Stimulated activated CD8-positive, alpha-beta memory T cell treated with anti-CD3 and anti-CD28 coated beads, Interleukin-4, amount 100 ng/mL, for 24 hours (primary cell): ENCODE measurements around the gene ARHGAP25.
"Not testable (repeated sequence)": the region's sequence is repeated elsewhere in the genome, so short reads cannot be mapped to it uniquely, and the experiment has no call there.

ENCODE experiments used
- DNase-seq: peaks from one replicate; pipeline ENCODE4 v3.0.0-alpha.2; 2020; ENCODE audit warnings: low read depth

Gene ARHGAP25

DNA sequence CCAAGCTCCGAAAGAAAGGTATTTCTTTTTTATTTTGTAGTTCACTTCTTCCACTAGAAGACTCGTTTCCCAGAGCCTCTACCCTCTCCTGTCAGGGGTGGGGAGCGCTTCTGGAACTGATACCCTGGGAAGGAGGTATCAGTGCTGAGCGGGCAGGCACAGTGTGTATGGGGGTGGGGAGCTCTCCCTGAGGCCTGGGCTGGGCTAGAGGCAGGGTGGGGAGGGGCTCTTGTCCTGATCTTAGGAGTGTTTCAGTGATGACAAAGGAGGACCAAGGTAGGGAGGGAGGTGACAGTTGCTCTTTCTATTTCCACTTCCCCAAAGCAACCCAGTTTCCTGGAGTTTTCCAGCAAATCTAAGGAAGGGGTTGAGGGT, 65.4 kb downstream of the ARHGAP25 start:
- DNase-seq, result no peak

DNA sequence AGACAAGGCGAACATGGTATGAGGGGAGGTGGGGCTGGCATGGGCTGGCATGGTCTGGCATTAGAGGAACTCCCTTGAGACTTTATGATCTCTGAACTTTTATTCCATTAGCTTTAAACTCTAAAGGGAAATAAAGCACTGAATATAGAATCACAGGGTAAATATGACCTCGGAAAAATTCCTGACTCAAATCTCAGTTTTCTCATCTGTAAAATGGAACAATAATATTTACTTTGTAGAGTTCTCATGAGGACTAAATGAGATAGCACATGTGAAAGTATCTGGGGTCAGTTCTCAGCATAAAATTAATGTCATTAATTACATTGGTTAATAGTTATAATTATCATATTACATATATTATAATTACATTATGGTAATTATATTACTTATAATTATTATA, 65.9 kb downstream of the ARHGAP25 start:
- DNase-seq, result no peak

DNA sequence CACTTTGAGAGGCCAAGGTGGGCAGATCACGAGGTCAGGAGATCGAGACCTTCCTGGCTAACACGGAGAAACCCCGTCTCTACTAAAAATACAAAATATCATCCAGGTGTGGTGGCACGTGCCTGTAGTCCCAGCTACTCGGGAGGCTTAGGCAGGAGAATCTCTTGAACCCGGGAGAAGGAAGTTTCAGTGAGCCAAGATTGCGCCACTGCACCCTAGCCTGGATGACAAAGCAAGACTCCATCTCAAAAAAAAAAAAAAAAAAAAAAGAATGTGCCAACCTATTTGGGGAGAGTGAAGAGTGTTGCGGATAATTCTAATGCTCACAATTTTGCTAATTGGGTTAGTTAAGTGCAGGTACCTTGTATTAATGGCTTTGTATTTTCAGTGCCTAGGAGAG, 67.5 kb downstream of the ARHGAP25 start:
- not testable (repeated sequence) for DNase-seq

DNA sequence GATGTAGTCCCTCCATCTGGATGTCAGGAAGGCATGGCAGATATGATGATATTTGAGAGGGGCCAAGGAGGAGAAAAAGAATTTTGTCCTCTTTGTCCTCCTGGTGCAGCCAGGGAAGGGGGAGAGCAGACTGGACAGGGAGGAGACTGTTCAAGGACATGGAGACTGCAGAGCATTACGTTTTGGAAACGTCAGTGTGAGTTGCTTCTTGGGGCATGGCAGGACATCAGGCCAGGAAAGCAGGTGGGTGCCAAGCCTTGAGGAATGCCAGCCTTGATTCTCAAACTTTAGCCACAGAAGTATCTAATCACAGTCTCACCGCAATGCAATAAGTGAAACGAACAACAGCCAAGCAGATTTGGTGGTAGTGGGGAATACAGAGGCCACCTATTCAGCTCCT, 70.4 kb downstream of the ARHGAP25 start:
- DNase-seq, result no peak

DNA sequence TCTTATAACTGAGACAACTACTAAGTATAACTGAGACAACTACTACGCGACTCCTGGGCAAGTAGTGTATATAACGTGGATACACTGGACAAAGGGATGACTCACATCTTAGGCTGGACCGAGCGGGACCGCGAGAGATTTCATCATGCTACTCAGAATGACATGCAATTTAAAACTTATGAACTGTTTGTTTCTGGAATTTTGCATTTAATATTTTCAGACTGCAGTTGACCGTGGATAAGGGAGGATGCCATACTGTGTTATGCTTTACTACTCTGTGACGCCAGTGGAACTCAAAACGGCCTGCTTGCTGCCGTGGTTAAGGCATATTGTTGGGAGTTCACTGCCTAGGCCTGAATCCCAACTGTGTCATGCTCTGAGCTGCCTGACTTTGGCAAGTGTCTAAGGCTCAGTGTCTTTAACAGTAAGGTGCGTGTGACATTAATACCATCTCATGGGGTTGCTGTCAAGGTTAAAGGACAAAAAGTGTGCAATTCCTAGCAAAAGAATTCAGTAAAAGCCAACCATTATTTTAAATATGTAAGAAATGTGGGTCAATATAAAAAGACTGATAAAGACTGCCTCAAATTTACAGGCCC, 72.0 kb downstream of the ARHGAP25 start:
- no peak for DNase-seq

DNA sequence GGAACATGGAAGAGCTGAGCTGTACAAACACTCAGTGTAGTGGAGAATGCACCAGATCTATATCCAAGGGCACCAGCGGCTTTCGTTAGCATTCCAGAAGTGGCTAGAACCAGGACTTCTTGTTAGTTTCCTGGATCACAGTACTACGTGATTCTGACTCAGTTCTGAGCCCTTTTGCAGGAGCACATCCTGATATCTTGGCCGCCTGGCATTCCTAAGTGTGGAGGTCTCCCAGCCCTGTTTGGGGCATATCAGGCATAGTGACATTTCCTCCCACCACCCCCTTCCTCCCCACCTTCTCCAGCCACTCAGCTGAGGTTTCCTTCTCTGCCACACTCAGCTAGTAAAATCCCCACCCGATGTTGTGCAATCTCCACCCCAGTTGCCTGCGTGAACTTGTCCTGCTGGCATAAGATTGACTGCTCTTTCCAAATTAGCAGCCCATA, 73.2 kb downstream of the ARHGAP25 start:
- DNase-seq, result no peak

DNA sequence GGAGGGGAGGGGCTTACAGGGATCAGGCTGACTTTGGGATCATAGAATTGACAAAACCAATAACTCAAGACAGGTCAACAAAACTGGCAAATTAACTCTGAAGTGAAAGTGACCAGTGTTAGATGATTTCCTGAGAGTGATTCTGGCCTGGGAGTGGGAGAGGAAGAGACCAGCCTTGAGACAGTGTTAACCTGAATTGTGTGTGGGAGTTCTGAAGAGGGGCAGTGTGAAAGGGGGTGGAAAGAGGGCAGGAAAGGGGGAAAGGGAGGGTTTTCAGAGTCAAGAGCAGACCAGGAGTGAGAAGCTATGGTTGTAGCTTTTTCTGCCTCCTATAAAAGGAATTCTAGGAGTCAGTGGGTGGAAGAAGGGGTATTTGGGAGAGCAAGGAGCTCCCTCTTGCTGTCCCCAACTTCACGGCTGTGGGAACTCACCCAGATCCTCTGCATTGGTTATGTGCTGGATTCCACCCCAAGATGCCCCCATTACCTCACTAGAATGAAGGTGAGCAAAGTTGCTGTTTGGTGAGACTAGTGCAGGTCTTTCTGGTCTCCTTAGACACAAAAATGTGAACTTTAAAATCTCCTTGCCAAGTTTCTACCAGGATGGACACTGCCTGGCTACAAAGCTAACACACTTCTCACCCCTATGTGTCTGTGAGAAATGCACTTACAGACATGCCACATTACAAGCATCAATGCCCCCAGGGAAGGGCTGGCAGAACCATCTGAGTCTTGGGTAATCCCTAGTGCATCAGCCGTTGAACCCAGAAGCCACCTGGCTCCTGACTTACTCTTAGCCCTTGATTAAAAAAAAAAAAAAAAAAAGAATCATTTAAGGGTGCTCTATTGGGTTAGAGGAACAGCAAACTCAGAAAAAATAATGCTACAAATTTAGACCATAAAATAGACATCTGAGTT, 75.0 kb downstream of the ARHGAP25 start:
- DNase-seq, result no peak

DNA sequence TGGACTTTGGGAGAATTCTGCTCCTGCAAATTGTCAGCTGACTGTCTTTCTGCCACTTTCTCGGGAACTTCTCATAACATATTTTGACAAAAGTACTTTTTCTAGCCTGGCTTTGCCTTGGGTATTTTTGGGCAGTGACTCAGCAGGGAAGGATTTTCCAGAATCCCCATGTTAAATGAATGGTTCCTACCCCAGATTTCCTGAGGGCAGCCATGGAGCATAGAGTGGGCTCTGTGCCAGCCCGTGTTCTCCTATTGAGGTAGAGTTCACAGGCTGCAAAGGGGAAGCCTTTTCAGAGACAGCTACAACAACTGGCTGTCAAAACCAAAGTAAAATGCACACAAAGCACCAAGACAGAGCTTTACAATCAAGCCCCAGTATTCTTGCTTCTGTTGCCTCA, 76.8 kb downstream of the ARHGAP25 start:
- no peak for DNase-seq

DNA sequence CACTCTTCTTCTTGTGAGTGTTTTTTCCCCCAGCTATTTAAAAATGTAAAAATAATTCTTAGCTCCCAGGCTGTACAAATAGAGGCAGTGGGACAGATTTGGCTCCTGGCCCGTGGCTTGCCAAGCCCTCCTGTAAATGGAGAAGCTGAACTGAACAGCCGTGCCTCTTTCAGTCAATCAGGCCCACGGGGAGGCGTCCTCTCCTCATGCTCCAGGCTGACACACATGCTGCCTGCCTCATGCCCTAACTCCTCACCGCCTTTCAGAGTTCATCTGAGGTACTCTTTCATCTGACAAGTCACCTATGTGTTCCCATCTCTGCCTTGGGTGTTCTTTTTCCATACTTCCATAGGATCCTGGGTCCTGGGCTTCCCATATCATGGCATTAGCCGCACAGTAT, 77.6 kb downstream of the ARHGAP25 start:
- no peak for DNase-seq

DNA sequence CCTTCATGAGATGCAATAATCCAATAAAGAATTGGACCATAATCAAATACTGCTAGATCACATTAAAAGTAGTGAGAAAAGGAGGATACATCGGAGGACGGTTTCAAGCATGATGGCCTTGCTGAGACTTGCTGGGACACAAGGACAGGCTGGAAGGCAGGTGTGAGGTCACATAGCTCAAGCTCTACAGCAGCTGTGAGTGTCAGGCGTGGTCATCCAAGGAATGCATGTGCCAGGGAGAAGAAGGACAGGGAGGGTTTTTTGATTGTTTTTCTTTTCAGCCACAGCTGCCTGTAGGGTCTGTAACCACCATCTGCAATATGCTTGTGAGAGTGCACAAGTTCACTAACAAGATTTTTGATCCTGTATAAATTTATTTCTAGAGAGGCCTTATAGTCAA, 79.0 kb downstream of the ARHGAP25 start:
- no peak for DNase-seq

DNA sequence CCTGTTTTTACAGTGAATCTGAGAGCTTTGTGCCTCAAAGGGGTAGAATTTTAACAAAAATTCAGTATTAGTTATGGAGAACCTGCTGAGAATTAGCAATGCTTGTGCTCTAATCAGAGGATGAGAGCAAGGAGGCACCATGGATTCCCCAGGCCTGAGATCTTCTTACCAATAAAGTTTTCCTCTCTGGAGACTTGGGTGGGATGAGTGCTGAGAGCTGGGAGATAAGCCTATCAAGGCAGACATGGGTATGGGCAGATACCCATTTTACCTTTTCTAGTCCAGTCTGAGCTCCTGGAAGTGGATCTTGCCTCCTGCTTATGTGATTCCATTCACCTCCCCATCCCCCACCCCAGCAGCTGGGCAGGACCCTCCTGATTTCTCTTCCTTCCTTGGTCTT, 82.7 kb downstream of the ARHGAP25 start:
- DNase-seq, result no peak

DNA sequence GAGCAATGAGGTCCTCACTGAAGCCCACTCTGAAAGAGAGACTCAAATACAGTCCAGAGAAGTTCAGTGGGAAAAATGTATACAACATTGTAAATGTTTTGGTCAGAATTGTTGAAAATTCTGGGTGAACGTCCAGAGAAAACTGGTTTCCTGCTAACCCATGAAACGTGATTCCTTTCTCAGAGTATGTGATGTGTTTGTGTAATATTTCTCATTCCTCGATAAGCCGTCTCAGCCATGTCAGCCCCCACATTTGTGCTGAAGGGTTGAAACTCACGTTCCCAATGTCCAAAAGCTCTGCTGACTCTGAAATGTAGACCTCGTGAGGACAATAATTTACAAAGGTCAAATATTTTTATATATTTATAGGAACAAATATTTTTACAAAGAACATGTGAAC, 84.9 kb downstream of the ARHGAP25 start:
- DNase-seq, result no peak

DNA sequence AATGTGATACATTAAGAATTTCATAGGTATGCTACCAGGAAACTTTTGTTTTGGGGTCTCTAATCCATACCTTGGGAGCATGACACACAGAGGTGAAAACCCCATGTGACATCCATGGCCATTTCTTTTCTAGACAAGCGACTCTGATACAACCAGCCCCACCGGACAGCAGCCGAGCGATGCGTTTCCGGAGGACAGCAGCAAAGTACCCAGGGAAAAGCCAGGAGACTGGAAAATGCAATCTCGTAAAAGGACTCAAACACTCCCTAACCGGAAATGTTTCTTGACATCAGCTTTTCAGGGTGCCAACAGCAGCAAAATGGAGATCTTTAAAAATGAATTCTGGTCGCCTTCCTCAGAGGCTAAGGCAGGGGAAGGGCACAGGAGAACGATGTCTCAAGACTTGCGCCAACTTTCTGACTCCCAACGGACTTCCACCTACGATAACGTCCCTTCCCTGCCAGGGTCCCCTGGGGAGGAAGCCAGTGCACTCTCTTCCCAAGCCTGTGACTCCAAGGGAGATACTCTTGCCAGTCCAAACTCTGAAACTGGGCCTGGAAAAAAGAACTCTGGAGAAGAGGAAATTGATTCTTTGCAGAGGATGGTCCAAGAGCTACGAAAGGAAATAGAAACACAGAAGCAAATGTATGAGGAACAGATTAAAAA, 87.7 kb downstream of the ARHGAP25 start:
- no peak for DNase-seq

DNA sequence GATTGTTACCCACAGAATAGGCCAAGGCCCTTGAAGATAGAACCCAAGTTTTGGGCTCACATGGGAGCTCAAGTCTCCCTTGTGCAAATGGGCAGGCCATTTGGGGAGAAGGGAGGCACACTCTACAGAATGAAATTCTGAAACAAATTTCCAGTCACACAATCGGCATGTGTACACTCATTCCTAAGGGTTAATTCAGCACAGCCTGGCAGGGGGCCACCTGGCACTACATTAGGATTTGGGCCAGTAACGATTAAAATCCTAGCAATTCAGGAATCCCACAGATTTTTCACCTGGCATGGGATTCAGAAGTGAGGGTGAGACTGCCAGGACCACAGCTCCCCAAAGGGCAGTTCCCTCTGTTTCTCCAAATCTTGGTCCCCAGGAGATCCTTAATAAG, 90.2 kb downstream of the ARHGAP25 start:
- DNase-seq, result no peak

DNA sequence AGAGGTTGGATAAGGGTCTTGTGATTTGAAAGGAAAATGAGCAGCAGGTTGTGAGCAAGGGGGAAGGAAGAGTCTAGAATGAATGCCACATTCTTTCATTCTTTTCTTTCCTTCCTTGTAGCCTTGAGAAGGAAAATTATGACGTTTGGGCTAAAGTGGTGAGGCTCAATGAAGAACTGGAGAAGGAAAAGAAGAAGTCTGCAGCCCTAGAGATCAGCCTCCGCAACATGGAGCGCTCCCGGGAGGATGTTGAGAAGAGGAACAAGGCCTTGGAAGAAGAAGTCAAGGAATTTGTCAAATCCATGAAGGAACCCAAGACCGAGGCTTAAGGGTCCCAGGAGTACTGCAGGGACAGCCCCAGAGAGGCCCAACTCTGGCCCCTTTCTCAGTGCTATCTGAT, 91.3 kb downstream of the ARHGAP25 start:
- no peak for DNase-seq

DNA sequence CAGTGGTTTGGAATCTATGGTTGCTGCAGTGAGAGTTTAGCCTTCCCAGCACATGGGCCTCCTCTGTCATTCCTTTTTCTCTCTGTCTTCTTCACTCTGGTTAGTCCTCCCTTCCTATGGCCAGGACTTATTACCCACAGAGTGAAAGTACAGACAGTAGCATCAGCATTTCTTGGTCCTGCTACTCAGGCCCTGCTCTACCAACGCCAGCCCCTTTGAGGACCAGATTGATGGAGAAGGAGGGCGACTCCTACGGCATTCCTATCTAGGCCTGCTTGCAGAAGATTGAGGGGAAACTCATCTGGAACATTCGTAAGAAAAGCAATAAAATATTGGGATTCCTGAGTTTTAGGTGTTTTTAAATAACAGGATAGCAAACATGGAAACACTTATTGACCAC, 93.1 kb downstream of the ARHGAP25 start:
- DNase-seq, result no peak

DNA sequence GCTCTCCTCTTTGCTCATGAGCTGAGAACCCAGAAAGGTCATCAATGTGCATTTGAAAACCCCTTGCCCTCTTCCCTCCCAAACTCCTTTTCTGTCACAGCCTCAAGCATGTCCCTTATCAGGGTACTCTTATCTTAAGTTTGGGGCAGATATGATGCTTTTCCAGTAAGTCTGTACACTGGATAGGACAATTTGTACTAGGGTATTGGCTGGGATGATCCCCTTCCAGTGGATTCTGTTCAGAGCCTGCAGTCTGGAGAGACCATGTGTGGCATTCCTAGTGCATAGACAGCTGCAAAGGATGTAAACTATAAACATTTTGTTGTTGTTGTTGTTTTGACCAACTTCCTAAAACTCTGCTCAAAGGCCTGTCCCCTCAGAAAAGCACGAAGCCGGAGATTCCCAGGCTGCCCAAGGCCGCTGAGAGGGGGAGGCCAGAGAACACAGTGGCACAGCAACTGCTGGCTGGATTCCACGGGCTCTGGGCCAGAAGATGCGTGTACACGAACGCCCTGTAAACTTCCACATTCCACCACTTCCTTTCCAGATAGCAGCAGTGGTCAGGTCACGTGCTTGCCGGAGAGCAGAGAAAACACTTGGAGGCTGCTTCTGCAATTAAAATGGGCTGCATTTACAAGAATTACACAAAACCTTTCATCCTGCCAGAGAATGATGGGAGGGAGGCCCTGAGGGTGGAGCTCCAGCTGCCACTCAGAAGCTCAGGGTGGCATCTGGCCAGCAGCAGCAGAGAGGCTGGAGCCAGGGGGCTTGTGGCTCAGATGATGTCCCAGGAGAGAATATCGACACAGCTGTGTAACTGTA, 94.5 kb downstream of the ARHGAP25 start:
- peak; percentile 29 for DNase-seq

DNA sequence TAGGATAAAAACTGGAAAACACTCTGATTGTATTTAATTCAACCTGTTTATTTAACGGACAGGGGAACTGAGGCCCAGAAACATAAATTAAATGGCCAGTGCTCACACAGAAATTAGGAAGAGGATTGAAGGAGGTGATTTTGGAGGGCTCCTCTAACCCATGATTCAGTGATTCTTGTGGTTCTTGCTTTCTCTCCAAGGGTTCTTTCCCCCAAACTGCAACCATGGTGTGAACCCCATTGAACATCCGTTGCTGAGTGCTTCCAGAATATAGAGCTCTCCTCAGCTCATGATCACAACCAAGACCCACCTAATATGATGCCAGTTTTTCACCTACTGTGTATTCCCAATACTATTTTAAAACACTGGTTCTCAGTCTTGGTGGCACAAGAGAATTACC, 95.1 kb downstream of the ARHGAP25 start:
- DNase-seq, result no peak

DNA sequence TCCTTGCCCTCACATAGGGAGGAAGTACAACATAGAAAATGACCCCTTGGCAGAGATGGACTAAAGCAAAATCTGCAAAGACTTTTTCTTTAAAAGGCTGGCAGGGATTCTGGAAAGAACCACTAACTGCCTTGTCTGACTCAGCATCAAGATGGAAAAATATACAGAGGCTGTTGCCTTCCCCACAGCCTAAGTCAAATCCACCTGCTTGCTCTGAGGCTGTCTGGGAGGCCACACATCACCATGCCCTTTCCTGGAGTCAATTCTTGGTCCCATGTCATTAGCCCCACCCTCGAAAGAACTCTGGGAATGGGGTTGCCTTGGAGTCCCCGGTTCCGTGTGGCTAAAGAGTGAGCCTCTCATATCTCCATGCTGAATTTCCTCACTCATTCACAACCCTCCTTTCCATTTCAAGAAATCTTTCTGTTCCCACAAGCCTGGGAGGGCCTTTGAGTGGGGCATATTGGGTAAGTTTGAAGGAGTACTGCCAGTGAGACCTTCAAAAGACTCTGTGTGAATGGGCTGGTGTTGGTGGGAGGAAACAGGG, 97.1 kb downstream of the ARHGAP25 start:
- no peak for DNase-seq

DNA sequence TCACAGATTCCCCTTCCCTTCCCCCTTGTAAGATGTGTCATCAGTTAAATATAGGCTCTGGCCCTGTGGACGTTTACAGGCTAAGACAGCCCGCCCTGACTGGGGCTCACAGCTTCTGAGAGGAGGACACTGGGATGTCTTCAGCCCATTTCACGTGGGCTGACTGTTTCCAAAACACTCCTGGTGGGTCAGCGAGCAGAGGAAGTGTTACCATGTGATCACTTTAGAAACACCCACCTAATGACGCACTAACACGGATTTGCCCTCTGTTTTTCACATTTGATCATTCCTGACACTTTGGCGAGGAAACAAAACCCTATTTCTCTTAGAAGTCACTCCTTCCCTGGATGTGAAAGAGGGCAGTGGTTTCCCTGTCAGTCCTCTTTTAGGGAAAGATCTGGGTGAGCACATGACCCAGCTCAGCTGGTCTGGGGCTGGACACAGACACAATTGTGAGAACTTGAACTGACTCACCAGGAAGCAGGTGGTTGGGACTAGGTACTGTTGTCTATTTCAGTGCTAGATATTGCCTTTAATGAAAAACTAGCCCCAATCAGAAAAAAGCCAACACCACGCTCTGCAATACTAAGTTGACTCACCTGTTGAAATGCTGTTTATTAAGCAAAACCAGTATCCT, 97.7 kb downstream of the ARHGAP25 start:
- DNase-seq, result peak; percentile 42

DNA sequence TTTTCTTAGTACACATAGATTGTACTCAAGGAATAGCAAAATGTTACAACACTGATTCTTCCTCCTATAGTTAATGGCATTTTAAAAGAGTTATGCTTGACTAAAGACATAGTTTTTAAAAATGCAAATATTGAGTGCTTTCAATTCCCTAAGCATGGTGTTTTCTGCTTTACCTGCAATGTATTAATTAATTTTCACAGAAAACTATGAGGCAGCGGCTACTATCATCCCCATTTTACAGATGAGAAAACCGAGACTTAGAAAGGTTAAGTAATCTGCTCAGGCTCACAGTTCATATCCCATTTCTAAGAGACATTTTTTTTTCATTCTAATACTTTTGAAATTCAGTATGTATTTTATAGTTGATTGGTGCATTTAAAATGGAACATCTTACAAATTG, 98.6 kb downstream of the ARHGAP25 start:
- DNase-seq, result no peak
